ENCODE measurements around the gene TMEM79.
"Not testable (repeated sequence)": the region's sequence is repeated elsewhere in the genome, so short reads cannot be mapped to it uniquely, and the experiment has no call there.

TMEM79 gene

DNA sequence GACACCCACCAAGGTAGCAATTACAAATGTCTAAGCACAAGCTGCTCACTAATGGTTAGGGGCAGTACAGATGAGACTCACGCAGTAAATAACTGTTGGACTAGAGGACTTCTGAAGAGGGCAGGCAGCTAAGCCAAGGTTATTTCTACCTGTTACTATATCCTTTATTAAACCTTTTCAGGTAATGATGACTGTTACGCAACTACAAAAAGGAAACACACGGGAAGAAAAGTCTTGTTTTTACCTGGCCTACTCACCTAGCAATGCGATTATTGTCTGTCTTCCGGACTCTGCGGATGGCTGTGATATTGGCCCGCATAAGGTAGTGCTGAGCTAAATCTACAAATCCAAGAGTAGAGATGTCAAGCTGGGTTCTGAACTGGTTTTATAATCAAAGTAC is 32.8 kb downstream of the TMEM79 start:
- Histone ChIP-seq H2AFZ (ENCODE audit: low read length) (no peak overlapping the region), H3K27me3 (ENCODE audit: insufficient read depth, low read length, poor library complexity, severe bottlenecking) (no peaks in the 10 kb centered on the region), H3F3A (ENCODE audit: low read depth) (no peaks in the 10 kb centered on the region), H4K20me1 (ENCODE audit: insufficient read depth, low read length, poor library complexity, severe bottlenecking) (no peaks in the 10 kb centered on the region), H3K4me1 (ENCODE audit: insufficient read depth, low read length, poor library complexity, severe bottlenecking) (no peaks in the 10 kb centered on the region), H3K9ac (ENCODE audit: low read depth, low read length, poor library complexity, severe bottlenecking) (no peak overlapping the region), H3K36me3 (ENCODE audit: insufficient read depth, low read length) (peaks cover 89% of the 10 kb centered on the region), H3K9me2 (replicated peaks; ENCODE audit: low read depth, low read length) (no peaks in the 10 kb centered on the region), H3K79me2 (ENCODE audit: insufficient read depth, low read length) (no peaks in the 10 kb centered on the region), H3K4me2 (ENCODE audit: low read depth, low read length, poor library complexity, severe bottlenecking) (no peak overlapping the region), H3K9me3 (ENCODE audit: insufficient read depth, low read depth, low read length) (no peaks in the 10 kb centered on the region), H3K4me3 (ENCODE audit: low read length, poor library complexity, severe bottlenecking) (no peak overlapping the region)
- TF ChIP-seq CTCF (conservative IDR thresholded peaks at IDR 0.05; ENCODE audit: low read length) (no peak), EZH2phosphoT487 (IDR thresholded peaks at IDR 0.05; ENCODE audit: borderline replicate concordance) (no peak)

DNA sequence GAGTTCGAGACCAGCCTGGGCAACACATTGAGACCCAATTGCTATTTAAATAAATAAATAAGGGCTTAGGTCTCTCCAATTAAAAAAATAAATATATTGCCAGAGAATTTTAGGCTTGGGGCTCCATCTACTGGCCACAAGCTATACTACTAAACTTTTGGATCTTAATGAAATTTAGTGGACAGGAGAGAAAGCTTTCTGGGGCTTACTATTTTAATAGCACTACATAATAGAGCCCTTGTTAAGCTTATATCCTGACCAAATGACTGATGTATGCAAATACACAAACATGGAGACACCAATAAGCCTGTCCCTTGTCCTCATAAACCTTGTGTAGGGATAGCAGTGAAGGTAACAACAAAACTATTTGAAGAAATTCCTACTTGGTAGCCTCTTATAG is 35.5 kb downstream of the TMEM79 start:
- Histone ChIP-seq H3K36me3 (ENCODE audit: insufficient read depth, low read length) (peaks cover 88% of the 10 kb centered on the region), H3K9me2 (replicated peaks; ENCODE audit: low read depth, low read length) (no peaks in the 10 kb centered on the region), H3K9me3 (ENCODE audit: insufficient read depth, low read depth, low read length) (no peaks in the 10 kb centered on the region), H3K9ac (ENCODE audit: low read depth, low read length, poor library complexity, severe bottlenecking) (no peak overlapping the region), H3K27me3 (ENCODE audit: insufficient read depth, low read length, poor library complexity, severe bottlenecking) (no peaks in the 10 kb centered on the region), H3K4me1 (ENCODE audit: insufficient read depth, low read length, poor library complexity, severe bottlenecking) (no peaks in the 10 kb centered on the region), H3K4me3 (ENCODE audit: low read length, poor library complexity, severe bottlenecking) (no peak overlapping the region), H3F3A (ENCODE audit: low read depth) (no peaks in the 10 kb centered on the region), H3K79me2 (ENCODE audit: insufficient read depth, low read length) (no peaks in the 10 kb centered on the region), H4K20me1 (ENCODE audit: insufficient read depth, low read length, poor library complexity, severe bottlenecking) (no peaks in the 10 kb centered on the region), H3K4me2 (ENCODE audit: low read depth, low read length, poor library complexity, severe bottlenecking) (no peak overlapping the region), H2AFZ (ENCODE audit: low read length) (no peak overlapping the region)
- TF ChIP-seq EZH2phosphoT487 (IDR thresholded peaks at IDR 0.05; ENCODE audit: borderline replicate concordance) (no peak), CTCF (conservative IDR thresholded peaks at IDR 0.05; ENCODE audit: low read length) (peak; percentile 70)

- H4K20me1 ChIP-seq (ENCODE audit: insufficient read depth, low read length, poor library complexity, severe bottlenecking) = no peaks in the 10 kb centered on the region
- no peaks in the 10 kb centered on the region for H3K9me2 ChIP-seq (replicated peaks; ENCODE audit: low read depth, low read length)
- no peaks in the 10 kb centered on the region for H3K9me3 ChIP-seq (ENCODE audit: insufficient read depth, low read depth, low read length)
- no peaks in the 10 kb centered on the region for H3K79me2 ChIP-seq (ENCODE audit: insufficient read depth, low read length)
- TF ChIP-seq CTCF (conservative IDR thresholded peaks at IDR 0.05; ENCODE audit: low read length) = no peak
- no peak for TF ChIP-seq EZH2phosphoT487 (IDR thresholded peaks at IDR 0.05; ENCODE audit: borderline replicate concordance)
- no peak overlapping the region for H3K4me2 ChIP-seq (ENCODE audit: low read depth, low read length, poor library complexity, severe bottlenecking)
- no peak overlapping the region for H3K9ac ChIP-seq (ENCODE audit: low read depth, low read length, poor library complexity, severe bottlenecking)
- H3K4me3 ChIP-seq (ENCODE audit: low read length, poor library complexity, severe bottlenecking) = no peak overlapping the region
- H3F3A ChIP-seq (ENCODE audit: low read depth) = no peaks in the 10 kb centered on the region
- H3K4me1 ChIP-seq (ENCODE audit: insufficient read depth, low read length, poor library complexity, severe bottlenecking) = no peaks in the 10 kb centered on the region
- peaks cover 87% of the 10 kb centered on the region for H3K36me3 ChIP-seq (ENCODE audit: insufficient read depth, low read length)
- H3K27me3 ChIP-seq (ENCODE audit: insufficient read depth, low read length, poor library complexity, severe bottlenecking) = no peaks in the 10 kb centered on the region
- no peak overlapping the region for H2AFZ ChIP-seq (ENCODE audit: low read length)
Observed at GRCh38 chr1:156320560-156320959, 36.4 kb downstream of the TMEM79 start.

- not testable (repeated sequence) for H2AFZ ChIP-seq (ENCODE audit: low read length); H3K4me3 ChIP-seq (ENCODE audit: low read length, poor library complexity, severe bottlenecking); H3K27me3 ChIP-seq (ENCODE audit: insufficient read depth, low read length, poor library complexity, severe bottlenecking); H3K4me1 ChIP-seq (ENCODE audit: insufficient read depth, low read length, poor library complexity, severe bottlenecking); H4K20me1 ChIP-seq (ENCODE audit: insufficient read depth, low read length, poor library complexity, severe bottlenecking); H3F3A ChIP-seq (ENCODE audit: low read depth); H3K79me2 ChIP-seq (ENCODE audit: insufficient read depth, low read length); H3K9me3 ChIP-seq (ENCODE audit: insufficient read depth, low read depth, low read length); H3K4me2 ChIP-seq (ENCODE audit: low read depth, low read length, poor library complexity, severe bottlenecking); H3K9ac ChIP-seq (ENCODE audit: low read depth, low read length, poor library complexity, severe bottlenecking); H3K9me2 ChIP-seq (replicated peaks; ENCODE audit: low read depth, low read length)
- H3K36me3 ChIP-seq (ENCODE audit: insufficient read depth, low read length) = peaks cover 63% of the 10 kb centered on the region
Observed at GRCh38 chr1:156323179-156323578, 39.1 kb downstream of the TMEM79 start.
